Activated CD8-positive, alpha-beta memory T cell treated with anti-CD3 and anti-CD28 coated beads, Interleukin-2, amount 50 U/mL, for 24 hours (primary cell): ENCODE data around the gene NPTX2.

Experiments used
- DNase-seq: peaks from one replicate; pipeline ENCODE4 v3.0.0-alpha.2; 2020; ENCODE audit errors: extremely low read depth

The NPTX2 gene

GRCh38 chr7:98654524-98655272 is 37.6 kb downstream of the NPTX2 start:
- no peak for DNase-seq

GRCh38 chr7:98655611-98656010 is 38.5 kb downstream of the NPTX2 start:
- no peak for DNase-seq

DNA sequence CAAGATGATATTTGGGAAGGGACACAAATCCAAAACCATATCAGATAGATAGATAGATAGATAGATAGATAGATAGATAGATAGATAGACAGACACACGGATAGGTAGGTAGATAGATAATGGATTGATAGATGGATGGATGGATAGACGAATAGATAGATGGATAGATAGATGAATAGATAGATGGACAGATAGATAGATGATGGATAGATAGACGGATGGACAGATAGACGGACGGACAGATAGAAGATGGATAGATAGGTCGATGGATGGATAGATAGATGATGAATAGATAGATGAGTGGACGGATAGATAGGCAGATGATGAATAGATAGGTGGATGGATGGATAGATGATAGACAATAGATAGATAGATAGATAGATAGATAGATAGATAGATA is 39.8 kb downstream of the NPTX2 start:
- no peak for DNase-seq

GRCh38 chr7:98657736-98658135 is 40.7 kb downstream of the NPTX2 start:
- no peak for DNase-seq

DNA sequence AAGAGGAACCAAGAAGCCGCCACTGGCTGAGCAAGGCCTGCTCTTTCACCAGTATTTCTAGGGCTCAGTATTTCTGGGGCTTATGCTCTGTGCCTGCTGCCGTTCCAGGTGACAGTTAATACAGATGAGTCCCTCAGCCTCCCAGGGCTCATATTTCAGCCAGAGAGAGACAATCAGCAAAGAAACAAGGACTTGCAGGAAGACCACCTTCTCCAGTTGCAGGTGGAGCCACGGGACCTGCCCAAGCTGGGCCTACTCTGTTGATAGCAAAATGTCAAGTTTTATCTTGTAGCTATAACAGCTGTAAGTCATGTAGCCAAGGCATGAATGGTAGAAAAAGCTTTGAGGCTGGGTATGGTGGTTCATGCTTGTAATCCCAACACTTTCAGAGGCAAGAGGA is 42.7 kb downstream of the NPTX2 start:
- no peak for DNase-seq

- no peak for DNase-seq
Measured at GRCh38 chr7:98661607-98662006, 44.5 kb downstream of the NPTX2 start.

GRCh38 chr7:98662289-98662688 is 45.2 kb downstream of the NPTX2 start:
- DNase-seq = no peak

GRCh38 chr7:98664882-98665281 is 47.8 kb downstream of the NPTX2 start:
- no peak for DNase-seq

GRCh38 chr7:98668255-98668654 is 51.2 kb downstream of the NPTX2 start:
- no peak for DNase-seq

- no peak for DNase-seq
Measured at GRCh38 chr7:98669329-98670000, 52.4 kb downstream of the NPTX2 start.

- DNase-seq = no peak
Measured at GRCh38 chr7:98670186-98670585, 53.1 kb downstream of the NPTX2 start.

DNA sequence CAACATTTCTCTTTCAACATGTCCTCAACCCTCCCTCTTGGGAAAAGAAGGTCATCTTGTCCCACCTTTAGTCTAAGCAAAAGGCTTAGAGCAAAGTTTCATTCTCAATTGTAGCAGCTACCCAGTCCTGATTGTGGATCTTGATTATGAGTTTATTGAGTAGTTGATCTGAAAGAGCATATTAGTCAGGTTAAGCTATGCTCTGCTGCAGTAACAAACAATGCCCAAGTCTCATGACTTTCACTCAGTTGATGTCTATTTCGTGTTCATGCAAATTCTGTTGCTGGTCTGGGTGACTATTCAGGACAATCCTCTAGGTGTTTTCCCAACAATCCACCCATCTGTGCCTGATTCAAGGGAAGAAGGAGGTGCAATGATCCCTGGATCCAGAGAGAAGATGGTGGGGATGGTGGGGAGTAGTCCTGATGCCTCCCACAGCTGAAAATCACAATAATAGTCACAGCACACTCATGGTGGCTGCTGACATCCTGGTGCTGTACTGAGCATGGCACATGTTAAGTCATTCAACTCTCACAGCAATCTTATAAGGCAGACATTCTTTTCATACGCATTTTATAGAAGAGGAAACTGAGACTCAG is 54.7 kb downstream of the NPTX2 start:
- DNase-seq = no peak

DNA sequence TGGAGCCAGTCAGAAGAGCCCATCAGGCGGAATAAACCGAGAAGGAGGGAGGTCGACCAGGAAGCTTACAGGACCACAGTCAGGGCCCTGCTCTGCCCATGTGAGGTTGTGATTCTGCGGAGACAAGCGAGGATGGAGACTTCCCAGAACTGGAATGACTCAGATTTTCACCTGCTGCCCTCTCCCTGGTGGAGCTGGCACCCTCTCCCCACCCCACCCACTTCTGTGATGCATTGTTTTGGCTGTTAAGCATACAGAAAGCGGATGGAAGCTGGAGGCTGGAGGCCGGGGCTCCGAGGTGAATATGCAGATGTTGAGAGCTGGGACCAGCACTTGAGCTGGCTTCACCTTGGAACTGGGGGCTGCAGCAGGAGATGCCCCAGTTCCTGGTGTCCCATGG is 57.4 kb downstream of the NPTX2 start:
- DNase-seq = no peak

DNA sequence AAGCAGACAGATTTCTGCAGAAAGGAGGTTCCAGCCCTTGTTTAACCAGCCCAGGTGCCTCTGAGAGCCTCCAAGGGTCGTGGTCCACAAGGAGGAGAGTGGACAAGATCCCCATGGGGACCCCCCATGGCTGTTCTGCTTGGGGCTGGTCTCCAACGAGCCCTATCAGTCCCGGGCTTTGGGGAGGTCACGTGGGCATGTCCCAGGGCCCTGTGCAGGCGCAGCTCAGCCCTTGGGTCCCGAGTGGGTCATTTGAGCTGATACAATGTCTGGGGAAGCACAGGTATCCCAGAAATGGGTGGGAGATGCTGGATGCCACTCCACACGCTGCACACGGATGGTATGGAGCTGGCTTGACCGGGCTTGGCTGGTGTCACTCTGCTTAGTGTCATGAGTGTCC is 57.8 kb downstream of the NPTX2 start:
- DNase-seq = no peak

- no peak for DNase-seq
Measured at GRCh38 chr7:98678215-98678614, 61.1 kb downstream of the NPTX2 start.
